TTC549 (cell line): Measurements from ENCODE around the gene RAB11FIP4.

Experiments
- FAIRE-seq: peaks from 2 replicates; lab custom pipeline; 2012; peaks lifted over from hg19 to GRCh38; lab: Jason Lieb, UNC

Gene RAB11FIP4

DNA sequence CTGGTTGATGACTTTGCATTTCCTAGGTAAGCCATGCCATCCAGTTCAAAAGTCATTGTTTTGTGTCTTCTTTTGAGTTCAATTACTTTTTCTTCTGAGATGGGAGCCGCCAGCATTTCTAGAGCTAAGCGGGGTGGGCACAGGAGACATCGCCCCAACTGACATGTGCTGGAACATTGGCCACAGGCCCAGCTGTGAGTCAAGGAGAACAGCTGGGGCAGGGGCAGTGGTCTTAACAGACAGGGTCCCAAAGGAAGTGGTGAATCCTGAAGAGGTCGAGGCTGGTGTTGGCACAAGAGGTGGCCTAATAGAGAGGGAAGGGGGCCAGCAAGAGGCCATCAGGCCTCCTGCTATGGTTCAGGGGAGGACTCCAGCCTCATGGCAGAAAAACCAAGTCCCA lies 17.1 kb downstream of the RAB11FIP4 start:
- FAIRE-seq = no peak

DNA sequence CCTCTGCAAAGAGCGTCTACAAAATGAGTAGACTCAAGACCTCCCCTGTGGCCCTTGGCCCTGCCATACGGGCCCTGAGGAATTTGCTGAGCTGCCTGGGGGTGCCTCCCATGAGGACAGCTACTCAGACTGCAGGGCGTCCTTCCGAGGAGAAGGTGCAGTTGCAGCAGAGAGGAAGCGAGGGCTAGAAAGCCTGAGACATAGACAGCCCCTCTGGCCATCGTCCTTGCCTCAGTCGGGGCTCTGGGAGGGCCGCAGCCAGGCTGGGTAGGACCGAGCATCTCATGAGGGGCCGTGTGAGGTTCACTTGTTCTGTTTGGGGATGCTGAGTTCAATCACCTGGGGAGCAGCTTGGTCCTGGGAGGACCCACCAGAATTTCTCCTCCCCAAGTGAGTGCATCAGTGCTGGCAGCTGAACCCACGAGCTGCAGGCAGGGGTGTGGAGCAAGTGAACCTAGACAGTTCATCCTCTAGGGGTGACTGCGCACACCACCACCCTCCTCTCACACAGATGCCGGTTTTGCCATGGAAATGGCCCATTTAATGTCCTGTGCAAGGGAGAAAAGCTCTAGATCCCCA lies 20.3 kb downstream of the RAB11FIP4 start:
- no peak for FAIRE-seq

DNA sequence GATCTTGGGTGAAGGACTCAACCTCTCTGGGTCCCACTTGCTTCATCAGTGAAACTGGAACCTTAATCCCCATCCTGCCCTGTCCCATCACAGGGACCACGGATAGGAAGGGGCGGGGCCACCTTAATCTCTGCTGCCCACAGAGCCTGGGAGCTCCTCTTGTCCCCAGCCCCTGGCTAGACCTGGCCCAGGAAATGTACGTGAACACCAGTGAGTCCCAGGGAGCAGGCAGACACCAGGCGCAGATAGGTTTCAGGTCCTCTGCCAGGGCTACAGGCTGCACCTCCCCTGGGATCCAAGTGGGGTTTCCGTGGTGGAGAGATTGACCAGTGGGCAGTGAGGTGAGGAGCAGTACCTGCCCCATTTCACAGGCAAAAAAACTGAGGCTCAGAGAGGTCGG lies 21.0 kb downstream of the RAB11FIP4 start:
- FAIRE-seq = no peak

- no peak for FAIRE-seq
These were observed 21.8 kb downstream of the RAB11FIP4 start for GRCh38 chr17:31413081-31413799.

- no peak for FAIRE-seq
These were observed 22.5 kb downstream of the RAB11FIP4 start for GRCh38 chr17:31413874-31414549.

DNA sequence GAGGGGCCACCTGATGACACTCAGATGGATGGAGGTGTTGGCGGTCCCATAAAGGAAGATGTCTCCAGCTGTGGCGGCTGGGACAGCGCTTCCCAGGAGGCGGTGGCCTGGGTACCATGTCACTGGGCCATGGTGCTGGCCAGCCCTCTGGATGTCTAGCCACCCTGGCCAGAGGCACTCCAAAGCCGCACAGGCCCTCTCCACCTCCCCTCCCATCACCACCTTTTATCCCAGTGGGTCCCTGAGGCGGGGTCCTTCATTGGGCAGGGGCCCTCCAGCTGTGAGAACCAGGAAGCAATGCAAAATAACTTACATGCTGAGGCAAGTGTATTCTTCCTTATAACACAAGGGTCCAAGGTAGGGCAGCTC lies 23.1 kb downstream of the RAB11FIP4 start:
- FAIRE-seq = no peak

DNA sequence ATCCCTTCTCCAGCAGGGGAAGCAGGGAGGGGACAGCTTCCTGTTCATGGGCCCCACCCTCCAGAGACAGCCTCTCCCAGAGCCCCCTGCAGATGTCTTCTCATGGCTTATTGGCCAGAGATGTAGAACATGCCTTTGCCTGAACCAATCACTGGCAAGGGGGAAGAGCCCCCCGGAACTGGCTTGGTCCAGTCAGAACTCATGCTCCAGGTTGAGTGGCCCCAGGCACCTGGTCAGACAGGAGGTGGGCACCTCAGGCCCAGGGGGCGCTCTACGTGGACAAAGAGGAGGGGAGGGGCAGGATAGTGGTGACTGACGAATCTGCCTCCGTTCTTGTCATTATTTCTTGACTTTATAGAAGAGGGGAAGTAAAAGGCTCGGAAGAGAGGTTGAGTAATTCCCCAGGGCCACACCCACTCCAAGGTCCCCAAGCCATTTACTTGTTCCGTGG lies 23.6 kb downstream of the RAB11FIP4 start:
- no peak for FAIRE-seq

GRCh38 chr17:31415640-31416502 lies 24.4 kb downstream of the RAB11FIP4 start:
- FAIRE-seq = no peak

GRCh38 chr17:31416503-31416923 lies 25.0 kb downstream of the RAB11FIP4 start:
- FAIRE-seq = no peak

GRCh38 chr17:31417051-31417792 lies 25.7 kb downstream of the RAB11FIP4 start:
- FAIRE-seq = no peak

- no peak for FAIRE-seq
These were observed 27.4 kb downstream of the RAB11FIP4 start for GRCh38 chr17:31418773-31419350.

GRCh38 chr17:31422443-31422842 lies 31.0 kb downstream of the RAB11FIP4 start:
- FAIRE-seq = no peak

DNA sequence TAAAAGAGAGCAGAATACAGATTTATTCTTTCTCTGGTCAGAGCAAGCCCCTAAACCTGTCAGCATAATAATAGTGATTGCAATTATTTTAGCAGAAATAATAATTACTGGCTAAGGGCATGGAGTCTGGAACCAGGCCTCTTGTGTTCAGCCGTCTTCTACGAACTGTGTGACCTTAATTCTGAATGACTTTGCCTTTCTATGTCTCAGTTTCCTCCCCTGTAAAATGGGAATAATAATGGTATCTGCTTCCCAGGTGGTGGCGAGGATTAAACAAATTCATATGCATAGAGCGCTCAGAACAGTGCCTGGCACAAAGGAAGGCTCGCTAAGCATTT lies 33.4 kb downstream of the RAB11FIP4 start:
- FAIRE-seq = no peak

GRCh38 chr17:31425282-31426040 lies 34.0 kb downstream of the RAB11FIP4 start:
- FAIRE-seq = no peak

- no peak for FAIRE-seq
These were observed 36.2 kb downstream of the RAB11FIP4 start for GRCh38 chr17:31427684-31428083.

GRCh38 chr17:31428111-31428510 lies 36.6 kb downstream of the RAB11FIP4 start:
- FAIRE-seq = no peak

DNA sequence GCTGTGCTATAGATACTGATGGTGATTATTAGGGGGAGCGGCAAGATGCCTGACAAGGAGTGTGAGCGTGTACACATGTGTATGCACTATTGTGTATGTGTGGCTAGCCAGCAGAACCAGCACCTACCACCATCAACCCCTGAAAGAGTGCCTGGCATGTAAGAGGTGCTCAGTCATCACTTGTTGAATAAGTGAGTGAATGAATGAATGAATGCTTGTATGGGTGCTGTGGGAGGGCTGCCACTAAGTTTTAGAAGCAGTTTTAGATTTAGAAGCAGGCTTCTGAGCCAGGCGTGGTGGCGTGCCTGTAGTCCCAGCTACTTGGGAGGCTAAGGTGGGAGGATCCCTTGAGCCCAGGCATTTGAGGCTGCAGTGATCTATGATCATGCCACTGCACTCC lies 37.0 kb downstream of the RAB11FIP4 start:
- FAIRE-seq = no peak

DNA sequence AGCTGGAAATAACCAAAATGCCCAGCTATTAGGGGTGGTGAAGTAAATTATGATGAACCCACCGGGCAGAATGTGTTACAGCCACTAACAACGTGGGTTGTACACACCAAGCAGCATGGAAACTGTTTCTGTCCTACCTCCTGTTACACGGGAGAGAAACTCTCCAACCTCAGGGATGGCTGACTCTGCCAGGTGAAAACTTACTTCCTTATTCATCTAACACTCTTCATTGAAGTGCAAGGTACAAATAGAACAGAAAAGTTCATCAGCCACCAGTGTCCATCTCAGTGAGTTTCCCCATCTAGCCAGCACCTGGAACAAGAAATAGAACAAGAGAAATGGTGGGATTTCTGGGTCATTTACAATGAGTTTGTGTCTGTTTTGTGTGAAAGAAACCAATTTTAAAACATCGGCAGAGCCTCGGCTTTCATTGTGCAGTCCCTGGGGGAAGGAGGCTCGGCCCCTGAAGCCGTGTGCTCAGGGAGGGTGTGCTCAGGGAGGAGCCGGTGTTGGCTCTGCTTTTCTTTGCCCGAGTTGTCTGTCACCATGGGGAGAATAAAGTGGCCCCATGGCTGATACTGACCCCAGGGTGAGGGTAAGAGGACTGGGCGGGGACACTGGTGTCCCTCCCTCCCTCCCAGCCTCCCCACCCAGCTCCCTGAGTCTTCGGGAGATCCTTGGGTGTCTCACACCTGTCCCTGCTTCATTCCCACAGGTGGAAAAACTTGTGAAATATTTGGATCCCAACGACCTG lies 39.8 kb downstream of the RAB11FIP4 start:
- FAIRE-seq = no peak

DNA sequence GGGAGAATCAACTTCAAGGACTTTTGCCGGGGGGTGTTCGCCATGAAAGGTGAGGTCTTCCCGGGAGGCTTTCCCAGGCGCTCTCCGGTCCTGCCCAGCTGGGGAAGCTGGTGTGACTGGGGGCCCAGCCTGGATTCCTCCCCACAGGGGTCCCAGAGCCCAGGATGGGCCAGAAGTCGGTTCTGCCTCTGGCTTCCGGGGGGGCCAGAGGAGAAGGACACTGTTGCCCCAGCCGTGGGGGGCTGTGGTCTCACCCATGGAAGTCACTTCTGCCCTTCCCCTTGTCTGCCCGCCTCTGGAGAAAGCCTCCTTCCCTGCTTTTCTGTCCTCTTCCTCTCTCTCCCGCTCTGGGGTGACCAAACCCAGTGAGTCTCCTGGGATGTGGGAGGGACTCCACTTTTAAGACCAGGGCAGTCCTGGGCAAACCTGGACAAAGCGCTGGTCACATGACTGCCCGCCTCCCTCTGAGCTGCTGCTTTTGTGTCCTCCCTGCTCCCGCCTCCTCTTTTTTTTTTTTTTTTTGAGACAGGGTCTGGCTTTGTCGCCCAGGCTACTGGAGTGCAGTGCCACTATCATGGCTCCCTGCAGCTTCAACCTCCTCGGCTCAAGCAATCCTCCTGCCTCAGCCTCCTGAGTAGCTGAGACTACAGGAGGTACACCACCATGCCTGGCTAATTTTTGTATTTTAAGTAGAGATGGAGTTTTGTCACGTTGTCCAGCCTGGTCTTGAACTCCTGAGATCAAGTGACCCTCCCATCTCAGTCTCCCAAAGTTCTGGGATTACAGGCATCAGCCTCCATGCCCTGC lies 40.6 kb downstream of the RAB11FIP4 start:
- FAIRE-seq = no peak
